ENCODE data around the gene CEP128. TPM values are rescaled to one million over a fixed set of nuclear protein-coding genes. Genes with fewer than 3 reads are reported as not detected.

Gene CEP128
- total RNA-seq, 1 experiment from 2014 or later = 16.4 TPM

- no peak for TF ChIP-seq SIN3A (IDR thresholded peaks at IDR 0.05; ENCODE audit: low read depth)
Observed at GRCh38 chr14:80809663-80810062, 131.9 kb downstream of the CEP128 start (continued).

- Histone ChIP-seq H3K79me2 (ENCODE audit: insufficient read depth, low read length) (no peaks in the 10 kb centered on the region), H3K36me3 (ENCODE audit: control insufficient read depth in 1 of 2, insufficient read depth in 2 of 2, low read length in 2 of 2) (no peaks in the 10 kb centered on the region), H3K4me2 (ENCODE audit: low read length) (no peak overlapping the region), H3K27me3 (ENCODE audit: insufficient read depth, low read length) (no peaks in the 10 kb centered on the region), H3K9me2 (ENCODE audit: insufficient read depth) (no peaks in the 10 kb centered on the region), H3K9me3 (ENCODE audit: control insufficient read depth in 1 of 2, insufficient read depth in 1 of 2, low read depth in 1 of 2, low read length in 2 of 2) (no peaks in the 10 kb centered on the region), H2AFZ (ENCODE audit: low read depth, low read length, poor library complexity, severe bottlenecking) (no peak overlapping the region), H4K20me1 (ENCODE audit: insufficient read depth) (no peaks in the 10 kb centered on the region; the same call in 1 of the 2 replicates), H3K4me1 (ENCODE audit: control insufficient read depth in 1 of 2, insufficient read depth in 2 of 2, low read length in 2 of 2) (no peaks in the 10 kb centered on the region), H3K4me3 (replicated peaks in 1 of 2; ENCODE audit: low read depth in 1 of 2, low read length in 2 of 2) (no peak overlapping the region), H3K9ac (ENCODE audit: low read length) (no peak overlapping the region), H3K27ac (ENCODE audit: low read depth, low read length) (no peak overlapping the region)
- DNase-seq (ENCODE audit: low read depth, low spot score) (no peak), ATAC-seq (no peak)
- ChIA-PET POLR2A (no interaction called here), CTCF (no interaction called here), RAD21 (ENCODE audit: low non-redundant PET in 1 of 2, low total read pairs in 2 of 2, uncharacterized antibody in 2 of 2, unreplicated experiment in 2 of 2) (no interaction called here)
- TF ChIP-seq RAD21 (IDR thresholded peaks at IDR 0.05; ENCODE audit: low read depth) (no peak), SP1 (IDR thresholded peaks at IDR 0.05; ENCODE audit: low read depth) (no peak), JUND (IDR thresholded peaks at IDR 0.05) (no peak), POLR2A (IDR thresholded peaks at IDR 0.05; ENCODE audit: borderline replicate concordance, extremely low read depth, insufficient read depth, insufficient read length) (no peak), YY1 (IDR thresholded peaks at IDR 0.05; ENCODE audit: extremely low read depth, insufficient replicate concordance, low read depth, low read length) (no peak)
- BruUV-seq (replicated peaks) = no TSS peak
- intact Hi-C loops (cut with micrococcal nuclease) = no loop called here
Observed at GRCh38 chr14:80805136-80805535, 136.4 kb downstream of the CEP128 start.

- Histone ChIP-seq H3K4me2 (ENCODE audit: low read length) (no peak overlapping the region), H3K27me3 (ENCODE audit: insufficient read depth, low read length) (no peaks in the 10 kb centered on the region), H2AFZ (ENCODE audit: low read depth, low read length, poor library complexity, severe bottlenecking) (no peak overlapping the region), H3K4me3 (replicated peaks in 1 of 2; ENCODE audit: low read depth in 1 of 2, low read length in 2 of 2) (no peak overlapping the region), H4K20me1 (ENCODE audit: insufficient read depth) (no peaks in the 10 kb centered on the region), H3K4me1 (ENCODE audit: control insufficient read depth in 1 of 2, insufficient read depth in 2 of 2, low read length in 2 of 2) (no peaks in the 10 kb centered on the region), H3K27ac (ENCODE audit: low read depth, low read length) (no peak overlapping the region), H3K79me2 (ENCODE audit: insufficient read depth, low read length) (no peaks in the 10 kb centered on the region), H3K9me3 (ENCODE audit: control insufficient read depth in 1 of 2, insufficient read depth in 1 of 2, low read depth in 1 of 2, low read length in 2 of 2) (no peaks in the 10 kb centered on the region), H3K9me2 (ENCODE audit: insufficient read depth) (no peaks in the 10 kb centered on the region), H3K9ac (ENCODE audit: low read length) (no peak overlapping the region), H3K36me3 (ENCODE audit: control insufficient read depth in 1 of 2, insufficient read depth in 2 of 2, low read length in 2 of 2) (no peaks in the 10 kb centered on the region)
- ChIA-PET RAD21 (ENCODE audit: low non-redundant PET in 1 of 2, low total read pairs in 2 of 2, uncharacterized antibody in 2 of 2, unreplicated experiment in 2 of 2) (no interaction called here), POLR2A (no interaction called here), CTCF (no interaction called here)
- DNase-seq (ENCODE audit: low read depth, low spot score) (no peak), ATAC-seq (no peak)
- intact Hi-C loops (cut with micrococcal nuclease) = no loop called here
- BruUV-seq (replicated peaks) = no TSS peak
- no peak for TF ChIP-seq CBX3 (IDR thresholded peaks at IDR 0.05; ENCODE audit: low read depth)
Observed at GRCh38 chr14:80798878-80799277, 142.7 kb downstream of the CEP128 start.

Measured in HCT116 (cell line).